ENCODE results near the gene USP24.

- TF ChIP-seq, protein P1, sequence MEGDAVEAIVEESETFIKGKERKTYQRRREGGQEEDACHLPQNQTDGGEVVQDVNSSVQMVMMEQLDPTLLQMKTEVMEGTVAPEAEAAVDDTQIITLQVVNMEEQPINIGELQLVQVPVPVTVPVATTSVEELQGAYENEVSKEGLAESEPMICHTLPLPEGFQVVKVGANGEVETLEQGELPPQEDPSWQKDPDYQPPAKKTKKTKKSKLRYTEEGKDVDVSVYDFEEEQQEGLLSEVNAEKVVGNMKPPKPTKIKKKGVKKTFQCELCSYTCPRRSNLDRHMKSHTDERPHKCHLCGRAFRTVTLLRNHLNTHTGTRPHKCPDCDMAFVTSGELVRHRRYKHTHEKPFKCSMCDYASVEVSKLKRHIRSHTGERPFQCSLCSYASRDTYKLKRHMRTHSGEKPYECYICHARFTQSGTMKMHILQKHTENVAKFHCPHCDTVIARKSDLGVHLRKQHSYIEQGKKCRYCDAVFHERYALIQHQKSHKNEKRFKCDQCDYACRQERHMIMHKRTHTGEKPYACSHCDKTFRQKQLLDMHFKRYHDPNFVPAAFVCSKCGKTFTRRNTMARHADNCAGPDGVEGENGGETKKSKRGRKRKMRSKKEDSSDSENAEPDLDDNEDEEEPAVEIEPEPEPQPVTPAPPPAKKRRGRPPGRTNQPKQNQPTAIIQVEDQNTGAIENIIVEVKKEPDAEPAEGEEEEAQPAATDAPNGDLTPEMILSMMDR (optimal IDR thresholded peaks at IDR 0.05 in 1 of 3, IDR thresholded peaks at IDR 0.05 in 1 of 3, conservative IDR thresholded peaks at IDR 0.05 in 1 of 3; ENCODE audit: extremely low read depth in 1 of 3, insufficient read depth in 2 of 3, low read length in 3 of 3), result no peak
- TF ChIP-seq EZH2 (IDR thresholded peaks at IDR 0.05; ENCODE audit: low read length), result no peak
These were observed 159.1 kb downstream of the USP24 start for GRCh38 chr1:55055951-55056631.

Measured in keratinocyte (primary cell).